AG08396 (cell line): ENCODE measurements around the gene ARPC3.
A peak's percentile ranks its signal among the peaks of the same experiment; 100 is the strongest.
"Not testable (repeated sequence)": the region's sequence is repeated elsewhere in the genome, so short reads cannot be mapped to it uniquely, and the experiment has no call there.

Experiments
- DNase-seq: peaks from one replicate; pipeline ENCODE4 v3.0.0; 2012; ENCODE audit warnings: low spot score, mixed read lengths

The ARPC3 gene

GRCh38 chr12:110449799-110450497 is at the start of gene ARPC3:
ARPC3 (minus strand) TSS chr12:110450337; CDS start chr12:110450260, 77 bp downstream.
- DNase-seq = peak; percentile 92

GRCh38 chr12:110498984-110499706 is 49.0 kb upstream of the ARPC3 start:
- peak; percentile 12 for DNase-seq

- DNase-seq = no peak
These were observed 25.3 kb upstream of the ARPC3 start for GRCh38 chr12:110475426-110475825.

- DNase-seq = peak; percentile 95
These were observed 18.3 kb upstream of the ARPC3 start, which contains the start of the genes FAM216A and GPN3 for GRCh38 chr12:110468214-110469048. FAM216A (plus strand) TSS chr12:110468845; CDS start chr12:110468876, 31 bp downstream. GPN3 (minus strand) TSS chr12:110468257; CDS start chr12:110468203, 54 bp downstream.

GRCh38 chr12:110467847-110468213 is 17.7 kb upstream of the ARPC3 start:
- no peak for DNase-seq

GRCh38 chr12:110466791-110467190 is 16.7 kb upstream of the ARPC3 start:
- DNase-seq = no peak

- DNase-seq = not testable (repeated sequence)
These were observed 15.6 kb upstream of the ARPC3 start for GRCh38 chr12:110465765-110466164.

GRCh38 chr12:110465024-110465423 is 14.9 kb upstream of the ARPC3 start:
- DNase-seq = no peak

GRCh38 chr12:110461189-110461588 is 11.1 kb upstream of the ARPC3 start:
- not testable (repeated sequence) for DNase-seq

- no peak for DNase-seq
These were observed 8.6 kb upstream of the ARPC3 start for GRCh38 chr12:110458756-110459155.

GRCh38 chr12:110453569-110454296 is 3.6 kb upstream of the ARPC3 start:
- no peak for DNase-seq

GRCh38 chr12:110451263-110451662 is 1.1 kb upstream of the ARPC3 start:
- no peak for DNase-seq

GRCh38 chr12:110444455-110444854 is 5.7 kb downstream of the ARPC3 start:
- no peak for DNase-seq

GRCh38 chr12:110436231-110436630 is 13.9 kb downstream of the ARPC3 start:
- DNase-seq = no peak

- no peak for DNase-seq
These were observed 18.1 kb downstream of the ARPC3 start for GRCh38 chr12:110431957-110432587.

- not testable (repeated sequence) for DNase-seq
These were observed 20.5 kb downstream of the ARPC3 start for GRCh38 chr12:110429676-110430075.

- DNase-seq = no peak
These were observed 23.7 kb downstream of the ARPC3 start for GRCh38 chr12:110426406-110426805.

GRCh38 chr12:110424237-110424636 is 25.9 kb downstream of the ARPC3 start:
- peak; percentile 16 for DNase-seq

- no peak for DNase-seq
These were observed 28.4 kb downstream of the ARPC3 start for GRCh38 chr12:110421701-110422100.

GRCh38 chr12:110421159-110421661 is 28.9 kb downstream of the ARPC3 start:
- DNase-seq = no peak

- not testable (repeated sequence) for DNase-seq
These were observed 29.5 kb downstream of the ARPC3 start for GRCh38 chr12:110420644-110421043.
